Measurements from ENCODE around the gene LARGE1. TPM values are rescaled to one million over a fixed set of nuclear protein-coding genes. Genes with fewer than 3 reads are reported as not detected.

LARGE1 gene
- total RNA-seq, 1 experiment from 2014 or later = 2.5 TPM

GRCh38 chr22:33850724-33851123 lies 69.6 kb downstream of the LARGE1 start:
- in situ Hi-C loops (cut with HindIII; ENCODE audit: low pct_unique_long_range_greater_than_20kb, low sequenced_read_pairs) = no loop called here
- ATAC-seq (no peak), DNase-seq (ENCODE audit: low read depth, low spot score) (no peak)
- no TSS peak for BruUV-seq (replicated peaks)
- ChIA-PET CTCF (no interaction called here), POLR2A (no interaction called here)
- Histone ChIP-seq H3K4me3 (ENCODE audit: low read depth in 2 of 2, low read length in 2 of 2) (no peak overlapping the region), H3K27ac (ENCODE audit: low read length) (no peak overlapping the region), H3K4me1 (ENCODE audit: control insufficient read depth, insufficient read depth, low read length) (no peaks in the 10 kb centered on the region; the same call in 1 of the 2 replicates), H3K27me3 (ENCODE audit: control insufficient read depth, insufficient read depth, low read length) (no peaks in the 10 kb centered on the region), H3K9me3 (ENCODE audit: control insufficient read depth, insufficient read depth, low read depth, low read length) (no peaks in the 10 kb centered on the region), H3K36me3 (ENCODE audit: control insufficient read depth, insufficient read depth, low read length) (no peaks in the 10 kb centered on the region)
- intact Hi-C loops (cut with micrococcal nuclease; ENCODE audit: unreplicated experiment) = no loop called here
- no peak for TF ChIP-seq CTCF (IDR thresholded peaks at IDR 0.05)
- no peak for TF ChIP-seq SIN3A (IDR thresholded peaks at IDR 0.05; ENCODE audit: borderline replicate concordance, insufficient read depth, low read depth, low read length)
- TF ChIP-seq, protein P1, sequence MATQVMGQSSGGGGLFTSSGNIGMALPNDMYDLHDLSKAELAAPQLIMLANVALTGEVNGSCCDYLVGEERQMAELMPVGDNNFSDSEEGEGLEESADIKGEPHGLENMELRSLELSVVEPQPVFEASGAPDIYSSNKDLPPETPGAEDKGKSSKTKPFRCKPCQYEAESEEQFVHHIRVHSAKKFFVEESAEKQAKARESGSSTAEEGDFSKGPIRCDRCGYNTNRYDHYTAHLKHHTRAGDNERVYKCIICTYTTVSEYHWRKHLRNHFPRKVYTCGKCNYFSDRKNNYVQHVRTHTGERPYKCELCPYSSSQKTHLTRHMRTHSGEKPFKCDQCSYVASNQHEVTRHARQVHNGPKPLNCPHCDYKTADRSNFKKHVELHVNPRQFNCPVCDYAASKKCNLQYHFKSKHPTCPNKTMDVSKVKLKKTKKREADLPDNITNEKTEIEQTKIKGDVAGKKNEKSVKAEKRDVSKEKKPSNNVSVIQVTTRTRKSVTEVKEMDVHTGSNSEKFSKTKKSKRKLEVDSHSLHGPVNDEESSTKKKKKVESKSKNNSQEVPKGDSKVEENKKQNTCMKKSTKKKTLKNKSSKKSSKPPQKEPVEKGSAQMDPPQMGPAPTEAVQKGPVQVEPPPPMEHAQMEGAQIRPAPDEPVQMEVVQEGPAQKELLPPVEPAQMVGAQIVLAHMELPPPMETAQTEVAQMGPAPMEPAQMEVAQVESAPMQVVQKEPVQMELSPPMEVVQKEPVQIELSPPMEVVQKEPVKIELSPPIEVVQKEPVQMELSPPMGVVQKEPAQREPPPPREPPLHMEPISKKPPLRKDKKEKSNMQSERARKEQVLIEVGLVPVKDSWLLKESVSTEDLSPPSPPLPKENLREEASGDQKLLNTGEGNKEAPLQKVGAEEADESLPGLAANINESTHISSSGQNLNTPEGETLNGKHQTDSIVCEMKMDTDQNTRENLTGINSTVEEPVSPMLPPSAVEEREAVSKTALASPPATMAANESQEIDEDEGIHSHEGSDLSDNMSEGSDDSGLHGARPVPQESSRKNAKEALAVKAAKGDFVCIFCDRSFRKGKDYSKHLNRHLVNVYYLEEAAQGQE (IDR thresholded peaks at IDR 0.05; ENCODE audit: insufficient read depth in 1 of 2, low read depth in 2 of 2, low read length in 1 of 2) = no peak
- no peak for TF ChIP-seq POLR2AphosphoS5 (IDR thresholded peaks at IDR 0.05; ENCODE audit: low read depth, low read length)
- TF ChIP-seq TCF7L2 (IDR thresholded peaks at IDR 0.05; ENCODE audit: low read depth, low read length) = no peak

- POLR2A ChIA-PET = no interaction called here
- in situ Hi-C loops (cut with HindIII; ENCODE audit: low pct_unique_long_range_greater_than_20kb, low sequenced_read_pairs) (no loop called here), intact Hi-C loops (cut with micrococcal nuclease; ENCODE audit: unreplicated experiment) (no loop called here)
- H3K27me3 ChIP-seq (ENCODE audit: control insufficient read depth, insufficient read depth, low read length) = no peaks in the 10 kb centered on the region
- H3K27ac ChIP-seq (ENCODE audit: low read length) = no peak overlapping the region
- H3K9me3 ChIP-seq (ENCODE audit: control insufficient read depth, insufficient read depth, low read depth, low read length) = no peaks in the 10 kb centered on the region
- H3K4me1 ChIP-seq (ENCODE audit: control insufficient read depth, insufficient read depth, low read length) = no peaks in the 10 kb centered on the region; the same call in 1 of the 2 replicates
- TF ChIP-seq CTCF (IDR thresholded peaks at IDR 0.05) = no peak
- no peak for TF ChIP-seq SIN3A (IDR thresholded peaks at IDR 0.05; ENCODE audit: borderline replicate concordance, insufficient read depth, low read depth, low read length)
- TF ChIP-seq POLR2AphosphoS5 (IDR thresholded peaks at IDR 0.05; ENCODE audit: low read depth, low read length) = no peak
- no peak for TF ChIP-seq TCF7L2 (IDR thresholded peaks at IDR 0.05; ENCODE audit: low read depth, low read length)
- TF ChIP-seq, protein P1 (IDR thresholded peaks at IDR 0.05; ENCODE audit: insufficient read depth in 1 of 2, low read depth in 2 of 2, low read length in 1 of 2) = no peak
- no peaks in the 10 kb centered on the region for H3K36me3 ChIP-seq (ENCODE audit: control insufficient read depth, insufficient read depth, low read length)
- ATAC-seq (no peak), DNase-seq (ENCODE audit: low read depth, low spot score) (no peak)
- CTCF ChIA-PET = no interaction called here
- BruUV-seq (replicated peaks) = no TSS peak
- no peak overlapping the region for H3K4me3 ChIP-seq (ENCODE audit: low read depth in 2 of 2, low read length in 2 of 2)
Measured at GRCh38 chr22:33850193-33850592, 70.1 kb downstream of the LARGE1 start.

All from Panc1 (cell line).